DMS114 treated with DMSO at 0.1 percent for 48 hours (cell line): Measurements from ENCODE around the gene NR5A1.

Source experiments
- DNase-seq: peaks from one replicate; lab custom pipeline; 2025; ENCODE audit not compliant: unreplicated experiment; lab: John Stamatoyannopoulos, UW

NR5A1 gene

DNA sequence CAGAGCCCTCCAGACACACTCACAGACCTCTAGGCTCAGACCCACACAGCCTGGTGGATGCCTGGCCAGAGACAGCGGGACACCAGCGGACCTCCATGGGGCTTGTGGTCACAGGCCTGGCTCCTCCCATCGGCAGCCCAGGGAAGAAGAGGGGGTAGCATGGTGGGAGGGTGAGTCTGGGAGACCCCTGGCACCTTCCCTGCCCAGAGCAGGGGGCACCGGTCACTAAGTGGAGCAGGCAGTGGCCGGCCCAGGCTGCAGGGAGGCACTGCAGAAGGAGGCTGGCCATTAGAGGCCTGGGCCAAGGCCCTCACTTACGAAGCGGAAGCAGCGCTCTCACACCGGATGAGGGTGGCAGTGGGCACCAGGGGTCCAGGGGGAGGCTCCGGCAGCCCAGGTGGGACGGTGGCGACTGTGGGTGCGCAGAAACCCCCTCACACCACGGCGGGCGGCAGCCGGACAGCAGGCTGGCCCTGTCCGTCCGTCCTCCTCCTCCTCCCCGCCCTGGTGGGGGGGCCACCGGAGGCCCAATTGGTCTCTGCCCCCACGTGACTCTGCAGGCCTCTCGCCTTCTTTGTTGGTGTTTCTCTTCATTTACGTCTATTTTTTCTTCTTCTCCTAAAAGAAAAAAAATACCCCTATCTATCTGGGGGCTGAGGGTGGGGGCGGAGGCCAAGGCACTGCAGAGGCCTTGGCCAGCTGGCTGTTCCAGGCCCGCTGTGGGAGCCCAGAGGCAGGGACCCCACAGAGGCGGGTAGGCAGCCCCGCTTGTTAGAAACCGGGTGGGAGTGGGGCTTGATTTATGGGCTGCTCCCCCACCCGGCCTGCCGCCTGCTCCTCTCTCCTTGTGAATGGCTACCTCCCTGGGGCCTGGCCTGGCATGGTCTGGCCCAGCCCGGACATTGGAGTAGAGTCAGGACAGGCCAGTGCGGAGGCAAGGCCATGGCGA lies at the start of gene NR5A1:
NR5A1 (minus strand) TSS at position 469 of the 949 bp plus-strand sequence. CDS start 4,004 bp downstream, outside the sequence.
- no peak for DNase-seq

DNA sequence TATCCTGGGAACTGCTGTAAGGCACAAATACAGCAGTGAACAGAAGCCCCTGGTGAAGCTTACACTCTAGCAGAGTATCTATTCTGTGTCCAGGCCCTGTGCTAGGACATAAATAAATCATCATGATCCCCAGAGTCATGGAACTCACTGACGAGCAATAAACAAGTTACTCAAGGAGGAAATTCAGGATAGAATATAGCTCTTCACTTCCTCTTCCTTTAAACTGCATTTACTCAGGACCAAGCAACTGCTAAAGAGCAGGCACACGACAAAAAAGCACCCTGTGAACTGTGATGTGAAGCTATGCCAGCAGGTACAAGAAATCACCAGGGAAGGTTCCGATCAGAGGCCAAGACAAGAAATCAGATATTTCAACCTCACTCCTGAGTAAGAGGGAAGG lies 47.8 kb upstream of the NR5A1 start:
- DNase-seq, result no peak

DNA sequence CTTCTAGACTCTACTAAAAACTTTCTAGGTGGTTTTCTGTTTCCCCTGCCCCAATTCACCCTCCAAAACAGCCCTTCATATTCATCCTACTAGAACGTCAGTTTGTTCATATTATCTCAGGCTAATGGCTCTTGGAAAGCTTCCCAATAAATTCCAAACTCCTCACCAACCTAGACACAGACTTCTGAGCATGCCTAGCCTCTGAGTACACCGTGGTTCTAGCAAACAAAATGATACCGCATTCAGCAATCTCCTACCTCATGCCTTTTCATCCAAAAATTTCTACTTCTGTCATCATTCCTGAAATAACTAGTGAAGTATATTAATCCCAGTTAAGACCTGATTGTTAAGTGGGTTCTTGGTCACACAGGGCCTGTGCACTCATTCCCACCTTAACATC lies 46.5 kb upstream of the NR5A1 start:
- no peak for DNase-seq

DNA sequence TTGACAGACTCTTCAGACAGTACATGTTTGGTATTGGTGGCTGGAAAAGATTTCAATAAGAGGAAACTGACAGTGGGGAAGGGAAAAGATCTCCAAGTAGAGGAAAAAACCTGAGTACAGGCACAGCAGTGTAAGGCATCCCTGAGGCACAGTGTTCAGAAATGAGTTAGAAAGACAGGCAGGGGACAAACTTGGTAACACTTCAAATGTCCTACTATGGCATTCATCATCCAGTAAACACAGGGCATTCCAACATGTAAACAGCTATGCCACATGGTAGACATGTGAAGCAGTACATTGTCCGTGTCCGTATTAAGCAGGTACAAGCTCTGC lies 45.0 kb upstream of the NR5A1 start:
- DNase-seq, result no peak

DNA sequence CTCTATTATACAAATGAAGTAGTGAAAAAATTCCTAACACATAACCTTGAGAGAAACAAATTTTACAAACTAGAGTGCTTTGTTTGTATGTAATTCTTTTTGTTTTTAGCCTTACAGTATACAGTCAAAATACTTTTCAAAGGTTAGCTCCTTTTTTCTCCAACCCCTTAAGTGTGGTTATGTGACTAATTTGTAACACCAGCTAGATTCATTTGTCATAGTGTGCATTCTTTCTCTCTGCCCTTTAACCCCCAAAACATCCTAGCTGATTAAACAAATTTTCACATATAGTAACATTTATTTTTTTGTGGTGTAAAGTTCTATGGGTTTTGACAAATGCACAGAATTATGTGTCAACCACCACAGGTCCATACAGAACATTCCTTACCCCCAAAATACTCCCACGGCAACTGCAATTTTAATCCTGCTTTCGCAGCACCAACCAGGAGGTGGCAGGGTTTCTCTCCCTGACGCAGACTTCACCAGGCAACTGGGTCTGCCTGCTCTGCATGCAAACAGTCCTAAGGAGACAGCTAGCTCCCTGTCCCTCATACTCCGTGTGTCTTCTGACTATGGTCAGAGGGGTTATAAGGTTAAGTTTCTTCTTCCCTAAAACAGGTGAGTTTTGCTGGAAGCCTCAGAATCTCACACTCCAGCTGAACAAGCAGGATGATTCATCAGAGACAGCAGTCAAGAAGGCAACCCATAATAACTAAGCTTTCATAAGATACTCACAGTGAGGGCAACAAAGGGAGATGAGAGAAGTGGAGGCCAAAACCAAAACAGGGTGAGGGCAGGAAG lies 44.5 kb upstream of the NR5A1 start:
- peak; percentile 24 for DNase-seq

DNA sequence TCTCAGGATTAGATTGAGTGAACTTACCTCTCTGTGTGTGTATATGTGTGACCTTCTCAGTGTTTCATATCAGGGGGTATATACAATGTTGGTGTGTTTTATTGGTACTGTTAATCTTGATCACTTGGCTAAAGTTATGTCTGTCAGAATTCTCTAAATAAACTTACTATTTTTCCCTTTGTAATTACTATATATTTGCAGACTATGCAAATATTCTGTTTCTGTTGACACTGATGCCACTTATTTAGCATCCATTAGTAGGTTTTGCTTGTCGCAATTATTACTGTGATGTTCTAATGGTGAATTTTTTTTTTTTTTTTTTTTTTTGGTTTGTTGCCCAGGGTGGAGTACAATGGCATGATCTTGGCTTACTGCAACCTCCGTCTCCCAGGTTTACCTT lies 42.9 kb upstream of the NR5A1 start:
- DNase-seq, result no peak

DNA sequence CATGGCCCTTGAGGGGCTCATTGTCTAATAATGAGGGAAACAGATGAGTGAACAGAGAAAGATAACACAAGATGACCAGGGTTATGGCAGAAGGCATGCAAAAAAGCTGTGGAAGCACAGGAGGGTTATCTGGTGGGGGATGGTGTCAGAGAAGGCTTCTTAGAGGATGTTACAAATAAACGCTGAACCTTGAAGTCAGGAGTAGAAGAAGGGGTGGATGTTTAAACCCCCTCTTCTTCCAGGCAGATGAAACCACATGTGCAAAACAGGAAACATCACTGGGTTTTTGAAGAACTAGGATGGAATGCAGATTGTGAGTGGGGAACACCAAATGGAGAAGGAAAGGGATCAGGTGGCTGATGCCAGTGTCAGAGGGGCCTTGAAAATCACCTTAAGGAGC lies 41.8 kb upstream of the NR5A1 start:
- DNase-seq, result no peak

DNA sequence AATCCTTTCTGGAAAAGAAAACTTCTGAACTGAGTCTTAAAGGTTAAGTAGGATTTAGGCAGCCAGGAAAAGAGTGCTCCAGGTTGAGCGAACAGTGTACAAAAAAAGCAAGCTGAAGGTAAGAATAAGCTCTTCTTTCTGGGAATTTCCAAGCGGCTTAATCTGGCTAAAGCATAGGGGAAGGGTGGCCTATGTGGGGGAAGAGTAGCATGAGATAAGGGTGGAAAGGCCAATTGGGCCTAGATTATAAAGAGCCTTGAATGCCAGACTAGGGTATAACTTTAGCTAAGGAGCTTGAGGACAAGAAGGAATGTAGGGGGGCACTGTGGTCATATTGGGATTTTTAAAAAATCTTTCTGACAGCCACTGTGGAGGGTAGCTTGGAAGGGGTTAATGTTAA lies 37.3 kb upstream of the NR5A1 start:
- no peak for DNase-seq

DNA sequence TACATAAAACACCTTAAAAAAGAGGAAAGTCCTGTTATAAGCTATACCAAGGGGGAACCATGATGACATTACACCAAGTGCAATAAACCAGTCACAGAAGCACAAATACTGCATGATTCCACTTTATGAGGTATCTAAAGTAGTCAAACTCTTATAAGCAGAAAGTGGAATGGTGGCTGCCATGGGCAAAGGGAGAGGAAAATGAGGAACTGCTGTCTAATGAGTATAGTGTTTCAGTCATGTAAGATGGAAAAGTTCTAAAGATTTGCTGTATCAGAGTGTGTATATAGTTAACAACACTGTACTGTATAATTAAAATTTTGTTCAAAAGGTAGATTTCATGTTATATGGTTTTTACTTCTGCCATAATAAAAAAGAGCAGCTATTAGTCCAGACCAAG lies 34.6 kb upstream of the NR5A1 start:
- DNase-seq, result no peak

DNA sequence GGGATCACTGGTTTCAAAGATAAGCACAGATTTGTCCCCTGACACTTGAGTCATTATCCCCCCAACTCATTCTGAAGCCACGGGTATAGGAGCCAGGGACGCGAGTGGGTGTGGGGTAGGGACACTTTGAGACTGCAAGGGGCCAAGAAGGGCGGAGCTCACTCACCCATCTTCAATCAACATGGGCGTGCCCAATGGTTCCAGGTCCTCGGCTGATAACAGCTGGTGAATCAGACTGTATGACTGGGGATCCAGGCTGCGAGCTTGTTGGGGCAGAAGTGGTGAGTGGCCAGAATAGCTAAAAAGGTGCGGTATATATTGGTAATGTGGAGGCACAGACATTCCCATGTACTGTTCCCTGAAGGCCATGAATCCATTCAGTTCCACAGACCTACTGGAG lies 30.7 kb upstream of the NR5A1 start:
- no peak for DNase-seq

DNA sequence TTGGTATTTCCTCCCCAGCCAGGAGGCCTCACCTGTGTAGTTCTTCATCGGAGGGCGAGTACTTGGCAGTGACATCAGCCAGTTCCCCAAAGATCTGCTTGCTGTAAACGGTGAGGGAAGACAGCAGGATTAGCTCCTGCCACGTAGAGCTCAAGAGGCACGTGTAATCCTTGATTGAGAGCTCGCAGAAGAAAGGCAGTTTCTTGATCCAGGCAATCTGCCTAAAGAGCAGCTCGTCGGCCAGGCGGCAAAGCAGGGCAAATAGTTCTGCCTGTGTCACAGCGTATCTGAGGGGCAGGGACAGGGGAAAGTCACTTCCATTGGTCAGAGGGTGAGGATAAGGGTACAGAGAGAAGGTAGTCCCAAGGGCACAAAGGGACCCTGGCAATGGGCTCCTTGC lies 28.6 kb upstream of the NR5A1 start:
- no peak for DNase-seq

DNA sequence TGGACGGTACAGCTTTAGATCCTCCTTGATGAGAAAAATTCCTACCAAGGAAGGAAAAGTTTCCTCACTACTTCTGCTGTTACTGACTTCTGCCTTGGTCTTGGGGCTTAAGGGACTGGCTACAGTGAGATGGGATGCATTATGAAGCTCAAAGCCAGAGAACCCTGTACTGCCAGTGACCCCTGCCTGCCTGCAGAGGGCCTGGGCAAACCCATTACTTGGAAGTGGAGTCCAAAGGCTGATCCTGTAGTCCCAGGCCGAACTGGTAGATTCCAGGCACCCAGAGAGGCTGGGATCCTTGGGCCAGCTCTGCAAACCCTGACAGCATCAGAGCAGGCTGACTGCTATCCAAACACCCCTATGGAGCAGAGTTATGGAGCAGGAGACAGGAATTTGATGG lies 25.7 kb upstream of the NR5A1 start:
- DNase-seq, result no peak

DNA sequence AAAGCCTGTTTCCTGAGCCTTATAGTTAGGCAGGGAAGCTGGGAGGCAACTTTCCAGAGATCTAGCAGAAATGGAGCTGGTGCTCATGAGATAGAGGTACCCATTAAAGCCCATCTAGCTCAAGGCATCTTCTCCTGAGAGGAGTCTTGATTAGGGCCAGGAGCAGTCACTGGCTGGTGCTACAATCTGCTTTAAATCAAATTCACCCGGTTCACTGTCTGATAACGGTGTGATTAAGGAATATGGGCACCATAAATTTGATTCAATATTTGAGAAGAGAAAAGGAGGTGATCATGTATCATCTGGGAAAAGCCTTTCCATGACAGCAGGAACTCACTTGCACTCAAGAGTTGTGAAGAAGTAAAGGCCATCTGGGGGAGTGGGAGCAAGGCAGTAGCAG lies 23.9 kb upstream of the NR5A1 start:
- no peak for DNase-seq

DNA sequence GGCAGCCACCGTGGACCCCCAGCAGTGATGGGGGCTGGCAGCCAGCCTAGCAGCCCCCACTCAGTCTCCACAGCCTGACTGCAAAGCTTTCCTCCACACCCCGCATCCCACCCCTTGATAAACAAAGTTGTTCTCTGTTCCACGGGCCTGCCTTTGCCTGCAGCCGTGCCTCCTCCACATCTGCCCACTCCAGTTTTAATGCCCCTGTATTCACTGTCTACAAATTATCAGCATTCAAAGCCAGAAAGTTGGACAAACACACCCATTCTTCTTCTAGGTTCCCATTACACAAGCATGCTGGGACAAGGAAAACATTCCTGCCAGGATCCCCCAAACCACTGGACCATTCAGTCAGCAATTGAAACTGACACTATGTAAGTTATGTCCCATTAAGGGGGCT lies 23.0 kb upstream of the NR5A1 start:
- DNase-seq, result no peak

DNA sequence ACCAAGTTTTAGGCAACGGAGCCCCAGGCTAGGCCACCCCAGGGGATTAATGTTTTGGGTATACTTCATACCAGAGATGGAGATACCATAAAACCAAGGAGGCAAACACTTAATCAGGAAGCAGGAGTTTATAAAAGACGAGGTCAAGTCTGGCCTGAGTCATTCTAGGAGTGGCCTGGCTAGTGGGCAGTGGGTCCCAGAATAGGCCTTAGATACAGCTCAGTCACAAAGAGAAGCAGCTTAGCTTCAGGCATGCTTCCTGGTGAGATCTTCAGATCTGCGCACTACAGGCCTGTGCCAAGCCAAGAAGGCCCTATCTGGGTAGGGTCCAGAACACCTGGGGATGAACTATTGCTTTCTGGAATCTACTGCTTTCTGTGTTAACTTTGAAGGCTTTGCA lies 20.6 kb upstream of the NR5A1 start:
- DNase-seq, result no peak

DNA sequence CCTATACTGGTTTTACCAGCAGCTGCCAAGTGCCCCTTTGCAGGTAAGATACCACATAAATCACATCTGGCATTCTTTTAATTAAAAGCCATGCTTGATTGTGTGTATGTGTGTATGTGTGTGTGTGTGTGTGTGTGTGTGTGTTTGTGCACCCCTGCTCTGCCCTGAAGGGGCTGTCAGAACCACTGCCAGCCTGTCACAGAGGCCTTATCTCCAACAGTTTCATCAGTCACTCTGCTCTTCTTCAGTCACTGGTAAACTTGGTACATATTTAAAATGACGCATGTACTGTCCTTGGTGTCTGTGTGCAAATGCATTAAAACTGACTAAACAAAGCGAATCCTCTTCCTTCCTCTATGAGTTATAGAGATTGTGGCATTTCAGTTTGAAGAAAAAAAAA lies 19.0 kb upstream of the NR5A1 start:
- DNase-seq, result no peak

DNA sequence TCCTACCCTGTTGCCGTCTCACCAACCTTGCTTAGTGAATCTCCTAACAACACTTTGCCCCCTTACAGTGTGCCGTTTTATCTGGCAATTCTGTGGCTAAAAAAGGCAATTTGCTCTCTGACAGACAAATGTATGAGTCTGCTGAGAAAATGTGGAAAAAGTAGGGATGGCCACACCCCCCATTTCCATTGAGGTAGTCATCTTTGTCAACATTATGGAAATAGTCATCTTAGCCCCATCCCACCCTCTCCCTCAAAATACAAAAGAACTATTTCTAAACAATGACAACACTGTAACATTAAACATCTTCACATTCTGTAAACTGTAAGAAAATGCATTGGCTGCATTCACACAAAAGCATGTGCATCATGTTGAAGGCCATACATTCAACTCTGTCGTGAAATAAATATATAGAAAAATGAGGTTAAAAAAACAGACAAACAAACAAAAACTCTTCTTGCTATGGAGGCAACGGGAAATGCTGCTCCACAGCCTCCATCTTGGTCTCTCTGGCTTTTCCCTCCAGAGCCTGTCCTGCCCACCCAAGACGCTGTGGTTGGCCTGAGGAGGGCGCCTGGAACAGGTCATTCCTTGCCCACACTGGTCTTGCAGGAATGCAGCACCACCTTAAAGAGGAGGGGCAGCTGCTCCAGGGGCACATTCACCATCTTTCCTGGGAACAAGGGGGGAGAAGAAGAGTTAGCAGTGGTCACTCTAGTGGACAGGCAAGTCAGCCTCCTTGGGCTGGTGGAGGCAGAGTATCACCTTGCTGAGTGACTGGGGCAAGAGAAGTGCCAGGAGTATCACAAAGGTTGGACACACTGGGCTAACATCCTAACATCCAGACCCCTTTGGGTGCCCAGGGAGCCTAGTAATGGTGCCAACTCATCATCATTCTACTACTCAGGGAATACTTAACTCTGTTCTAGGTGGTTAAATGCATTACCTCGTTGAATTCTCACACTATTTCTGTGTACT lies 15.2 kb upstream of the NR5A1 start:
- no peak for DNase-seq

DNA sequence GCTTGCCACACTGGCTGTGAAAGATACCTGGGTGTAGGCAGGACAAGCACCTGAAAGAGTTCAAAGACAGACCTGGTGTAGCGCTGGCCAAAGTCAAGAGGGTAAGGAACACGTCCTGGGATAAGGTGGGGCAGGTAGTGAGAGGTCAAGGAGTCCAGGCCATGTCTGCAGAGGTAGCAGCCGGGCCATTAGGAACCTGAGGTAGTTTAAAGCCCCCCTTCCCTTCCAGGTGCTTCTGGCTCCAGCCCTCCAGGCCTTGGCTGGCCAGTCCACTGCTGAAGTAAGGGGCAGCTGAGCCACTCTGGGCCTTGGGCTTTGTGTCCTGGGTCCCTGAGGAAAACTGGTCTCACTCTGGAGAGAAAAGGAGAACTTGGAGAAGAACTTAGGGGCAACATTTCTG lies 13.9 kb upstream of the NR5A1 start:
- DNase-seq, result no peak

DNA sequence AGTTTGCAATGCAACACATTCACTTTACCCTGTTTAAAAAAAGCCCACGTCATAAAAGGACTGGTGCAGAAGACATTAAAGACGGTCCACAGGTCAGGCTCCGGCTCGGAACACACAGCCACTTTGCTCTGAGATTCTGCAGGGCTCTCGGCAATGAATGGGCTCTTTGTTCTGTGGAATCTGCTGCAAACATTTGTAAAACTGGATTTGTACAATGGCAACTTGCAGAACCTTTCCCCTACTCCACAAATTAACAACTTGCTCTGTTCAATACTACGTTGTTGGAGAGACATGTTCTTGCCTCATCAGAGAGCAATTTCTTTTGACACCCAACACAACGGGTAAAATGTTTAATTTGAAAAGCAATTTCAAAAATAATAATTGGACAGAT lies 13.0 kb upstream of the NR5A1 start:
- DNase-seq, result no peak

DNA sequence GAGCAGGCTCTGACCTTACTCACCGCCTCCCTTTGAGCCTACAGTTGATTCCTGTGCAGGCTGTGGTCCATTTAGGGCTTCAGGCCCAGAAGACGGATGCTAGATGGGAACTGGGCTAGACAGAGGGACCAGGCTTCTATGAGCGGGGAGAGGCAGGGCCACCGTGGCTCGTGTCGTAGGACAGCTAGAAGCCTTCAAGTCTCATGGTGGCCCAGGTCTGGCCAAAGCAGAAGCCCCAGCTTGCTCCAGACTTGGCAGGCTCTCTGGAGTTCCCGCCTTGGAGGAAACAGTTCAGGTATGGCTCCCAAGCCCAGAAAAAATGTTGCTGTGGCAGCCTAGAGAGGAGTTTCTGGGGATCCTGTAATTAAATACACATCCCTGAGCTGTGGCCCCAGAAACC lies 10.9 kb upstream of the NR5A1 start:
- DNase-seq, result no peak

DNA sequence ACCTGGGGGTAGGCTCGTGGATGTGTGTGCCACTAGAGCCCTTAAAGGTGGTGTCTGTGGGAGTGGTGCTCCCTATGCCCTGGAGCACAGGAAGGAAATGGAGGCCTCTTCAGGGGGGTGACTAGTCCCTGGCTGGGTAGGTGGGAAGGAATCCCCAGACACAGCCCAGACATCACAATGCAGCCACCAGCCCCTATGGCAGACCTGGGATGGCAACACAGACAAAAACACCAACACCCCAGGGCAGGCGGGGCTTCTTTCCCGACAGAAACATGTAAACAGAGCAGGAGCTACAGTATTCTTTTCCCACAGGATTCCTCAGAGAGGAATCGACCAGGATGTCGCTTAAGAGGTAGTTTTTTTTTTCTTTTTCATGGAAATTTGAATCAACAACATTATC lies 10.4 kb upstream of the NR5A1 start:
- DNase-seq, result no peak
